Stimulated activated CD8-positive, alpha-beta memory T cell treated with anti-CD3 and anti-CD28 coated beads, Interleukin-4, amount 100 ng/mL, for 48 hours (primary cell): ENCODE data around the gene SLC19A1.
A peak's percentile ranks its signal among the peaks of the same experiment; 100 is the strongest.

Source experiments
- DNase-seq: peaks from one replicate; pipeline ENCODE4 v3.0.0-alpha.2; 2020

The SLC19A1 gene

GRCh38 chr21:45542242-45542666, at the start of gene SLC19A1:
SLC19A1 (minus strand) TSS chr21:45542440; CDS start chr21:45537959, 4,481 bp downstream.
- DNase-seq = peak; percentile 79

GRCh38 chr21:45591619-45592207, 49.5 kb upstream of the SLC19A1 start:
- DNase-seq = no peak

GRCh38 chr21:45590726-45591618, 48.7 kb upstream of the SLC19A1 start:
- DNase-seq = peak; percentile 74

GRCh38 chr21:45590246-45590725, 48.0 kb upstream of the SLC19A1 start:
- DNase-seq = peak; percentile 84

DNA sequence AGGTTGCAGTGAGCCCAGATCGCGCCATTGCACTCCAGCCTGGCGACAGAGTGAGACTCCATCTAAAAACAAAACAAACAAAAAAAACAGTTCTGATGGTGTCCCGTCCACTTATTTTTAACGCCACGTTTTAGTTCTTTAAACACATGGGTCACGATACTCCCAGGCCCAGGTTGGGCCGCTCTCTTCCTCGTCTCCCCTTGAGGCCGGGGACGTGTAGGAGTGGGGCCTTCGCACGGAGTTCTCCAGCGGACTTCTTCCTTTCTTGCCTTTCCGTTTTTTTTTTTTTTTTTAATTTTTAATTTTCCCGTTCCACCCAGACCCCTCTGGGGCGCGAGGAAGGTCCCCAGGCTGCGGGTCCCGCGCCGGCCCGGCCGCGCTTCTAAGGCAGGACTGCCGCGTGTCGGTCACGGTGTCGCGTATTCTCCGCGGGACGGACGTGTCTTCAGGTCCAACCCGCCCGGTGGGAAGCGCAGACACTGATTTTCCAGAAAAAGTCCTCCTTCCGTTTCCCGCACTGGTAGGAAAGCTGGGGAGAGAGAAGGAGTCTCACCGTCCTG, 47.5 kb upstream of the SLC19A1 start:
- DNase-seq = no peak

DNA sequence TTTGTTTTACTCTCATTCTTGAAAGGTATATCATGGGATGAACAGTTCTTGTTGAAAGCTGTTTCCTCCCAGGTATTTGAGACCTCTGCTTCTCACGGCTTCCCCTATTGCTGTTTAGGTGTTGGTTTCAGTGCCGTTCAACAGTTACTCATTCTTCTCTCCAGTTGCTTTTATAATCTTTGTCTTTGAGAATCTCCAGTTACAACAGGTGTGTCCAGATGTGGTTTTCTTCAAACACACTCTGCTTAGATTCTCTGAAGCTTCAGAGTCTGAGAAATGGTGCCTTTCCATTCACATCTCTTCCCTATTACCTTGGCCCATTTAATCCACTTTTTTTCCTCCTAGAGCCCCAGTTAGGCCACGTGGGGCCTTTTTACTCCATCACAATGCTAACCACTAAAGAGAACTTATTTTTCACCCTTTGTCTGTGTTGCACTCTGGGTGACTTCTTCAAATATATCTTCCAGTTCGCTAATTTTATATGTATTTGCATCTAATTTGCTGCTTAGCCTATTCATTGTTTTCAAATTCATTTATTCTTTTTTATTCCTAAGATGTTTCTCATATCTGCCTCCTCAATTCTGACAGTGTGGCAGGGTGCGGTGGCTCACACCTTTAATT, 46.7 kb upstream of the SLC19A1 start:
- no peak for DNase-seq

- no peak for DNase-seq
Measured at GRCh38 chr21:45588086-45588825, 46.0 kb upstream of the SLC19A1 start.

DNA sequence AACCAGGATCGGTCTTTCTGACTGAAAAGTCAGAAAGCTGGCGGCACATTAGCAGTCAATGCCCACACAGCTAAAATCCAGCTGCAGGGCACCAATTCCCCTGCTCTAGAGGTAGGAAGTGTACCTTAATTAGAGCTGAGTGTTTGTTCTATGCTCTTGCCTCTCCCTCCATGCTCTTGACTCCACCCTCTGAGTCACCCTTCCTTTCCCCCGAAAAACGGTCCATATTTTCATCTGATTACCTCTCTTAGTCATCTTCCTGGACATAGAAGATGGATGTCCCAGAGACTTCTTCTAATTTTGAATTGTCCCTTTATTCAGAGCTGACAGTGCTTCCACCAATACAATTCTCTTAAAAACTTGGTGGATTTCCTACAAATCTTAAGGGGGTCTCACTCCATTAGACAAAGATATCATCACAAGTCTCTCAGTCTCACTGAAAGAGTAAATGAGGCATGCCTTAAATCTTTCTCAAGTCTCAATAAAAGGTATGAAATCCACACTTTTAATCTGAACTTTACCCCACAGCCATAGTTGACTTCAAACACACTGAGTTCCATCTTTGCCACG, 44.1 kb upstream of the SLC19A1 start:
- no peak for DNase-seq

GRCh38 chr21:45584786-45585185, 42.5 kb upstream of the SLC19A1 start:
- no peak for DNase-seq

- no peak for DNase-seq
Measured at GRCh38 chr21:45583831-45584509, 41.7 kb upstream of the SLC19A1 start.

GRCh38 chr21:45582128-45582527, 39.9 kb upstream of the SLC19A1 start:
- DNase-seq = no peak

GRCh38 chr21:45581322-45581712, 39.1 kb upstream of the SLC19A1 start:
- DNase-seq = no peak

- no peak for DNase-seq
Measured at GRCh38 chr21:45580576-45581321, 38.5 kb upstream of the SLC19A1 start.

DNA sequence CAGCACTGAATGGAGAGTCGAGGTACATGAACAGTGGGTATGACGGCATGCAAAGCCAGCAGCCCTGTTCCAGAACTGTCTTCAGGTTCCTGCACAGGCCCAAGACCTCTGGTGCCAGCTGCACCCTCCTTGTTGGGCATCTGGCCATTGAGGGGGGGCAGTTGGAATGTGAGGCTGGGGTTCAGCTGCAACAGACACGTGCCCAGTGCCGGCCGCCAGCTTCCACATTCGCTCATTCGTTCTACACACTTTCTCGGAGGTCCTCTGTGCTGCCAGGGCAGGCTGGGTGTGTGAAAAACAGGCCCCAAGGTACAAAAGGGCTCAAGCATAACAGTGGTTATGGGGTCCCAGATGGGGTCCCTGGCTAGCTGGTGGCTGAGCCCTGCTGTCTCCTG, 37.9 kb upstream of the SLC19A1 start:
- no peak for DNase-seq

DNA sequence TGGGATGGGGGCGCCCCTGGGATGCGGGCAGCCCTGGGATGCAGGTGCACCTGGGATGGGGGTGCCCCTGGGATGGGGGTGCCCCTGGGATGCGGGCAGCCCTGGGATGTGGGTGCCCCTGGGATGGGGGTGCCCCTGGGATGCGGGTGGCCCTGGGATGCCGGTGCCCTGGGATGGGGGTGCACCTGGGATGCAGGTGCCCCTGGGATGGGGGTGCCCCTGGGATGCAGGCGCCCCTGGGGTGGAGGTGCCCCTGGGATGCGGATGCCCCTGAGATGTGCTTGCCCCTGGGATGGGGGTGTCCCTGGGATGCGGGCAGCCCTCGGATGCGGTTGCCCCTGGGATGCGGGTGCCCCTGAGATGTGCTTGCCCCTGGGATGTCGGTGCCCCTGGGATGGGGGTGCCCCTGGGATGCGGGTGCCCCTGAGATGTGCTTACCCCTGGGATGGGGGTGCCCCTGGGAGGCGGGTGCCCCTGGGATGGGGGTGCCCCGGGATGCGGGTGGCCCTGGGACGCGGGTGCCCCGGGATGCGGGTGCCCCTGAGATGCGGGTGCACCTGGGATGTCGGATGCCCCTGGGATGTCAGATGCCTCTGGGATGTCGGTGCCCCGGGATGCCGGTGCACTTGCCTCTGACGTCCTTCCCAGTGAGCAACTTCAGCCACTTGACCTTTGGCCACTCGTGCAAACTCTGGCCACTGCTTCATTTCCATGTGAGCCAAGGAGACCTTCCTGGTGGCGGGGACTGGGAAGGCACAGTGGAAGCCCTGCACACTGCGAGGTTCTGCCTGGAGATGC, 37.3 kb upstream of the SLC19A1 start:
- DNase-seq = peak; percentile 10

GRCh38 chr21:45578811-45579381, 36.7 kb upstream of the SLC19A1 start:
- DNase-seq = peak; percentile 15

- no peak for DNase-seq
Measured at GRCh38 chr21:45578176-45578801, 36.0 kb upstream of the SLC19A1 start.

DNA sequence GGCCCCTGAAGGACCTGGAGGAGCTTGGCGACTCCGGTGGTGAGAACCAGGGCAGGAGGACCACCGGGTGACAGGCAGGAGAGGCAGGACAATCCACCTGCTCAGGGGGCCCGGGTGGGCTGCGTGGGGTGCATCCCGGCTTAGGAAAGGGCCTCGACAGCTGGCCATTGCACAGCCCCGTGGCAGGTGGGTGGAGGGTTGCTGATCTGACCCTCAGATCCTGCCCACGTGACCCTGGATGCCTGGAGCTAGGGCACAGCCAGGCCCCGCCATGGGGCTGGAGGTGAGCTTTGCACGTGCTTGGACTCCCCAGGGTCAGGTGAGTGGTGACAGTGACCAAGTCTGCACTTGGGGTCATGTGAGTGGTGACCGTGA, 35.5 kb upstream of the SLC19A1 start:
- no peak for DNase-seq
